NCI-H187 treated with DMSO at 0.1 percent for 48 hours (cell line): ENCODE data around the gene ZNF830.
A peak's percentile ranks its signal among the peaks of the same experiment; 100 is the strongest.
"Not testable (repeated sequence)": the region's sequence is repeated elsewhere in the genome, so short reads cannot be mapped to it uniquely, and the experiment has no call there.

Source experiments
- DNase-seq: peaks from one replicate; lab custom pipeline; 2025; lab: John Stamatoyannopoulos, UW

Gene ZNF830, protein sequence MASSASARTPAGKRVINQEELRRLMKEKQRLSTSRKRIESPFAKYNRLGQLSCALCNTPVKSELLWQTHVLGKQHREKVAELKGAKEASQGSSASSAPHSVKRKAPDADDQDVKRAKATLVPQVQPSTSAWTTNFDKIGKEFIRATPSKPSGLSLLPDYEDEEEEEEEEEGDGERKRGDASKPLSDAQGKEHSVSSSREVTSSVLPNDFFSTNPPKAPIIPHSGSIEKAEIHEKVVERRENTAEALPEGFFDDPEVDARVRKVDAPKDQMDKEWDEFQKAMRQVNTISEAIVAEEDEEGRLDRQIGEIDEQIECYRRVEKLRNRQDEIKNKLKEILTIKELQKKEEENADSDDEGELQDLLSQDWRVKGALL

DNA sequence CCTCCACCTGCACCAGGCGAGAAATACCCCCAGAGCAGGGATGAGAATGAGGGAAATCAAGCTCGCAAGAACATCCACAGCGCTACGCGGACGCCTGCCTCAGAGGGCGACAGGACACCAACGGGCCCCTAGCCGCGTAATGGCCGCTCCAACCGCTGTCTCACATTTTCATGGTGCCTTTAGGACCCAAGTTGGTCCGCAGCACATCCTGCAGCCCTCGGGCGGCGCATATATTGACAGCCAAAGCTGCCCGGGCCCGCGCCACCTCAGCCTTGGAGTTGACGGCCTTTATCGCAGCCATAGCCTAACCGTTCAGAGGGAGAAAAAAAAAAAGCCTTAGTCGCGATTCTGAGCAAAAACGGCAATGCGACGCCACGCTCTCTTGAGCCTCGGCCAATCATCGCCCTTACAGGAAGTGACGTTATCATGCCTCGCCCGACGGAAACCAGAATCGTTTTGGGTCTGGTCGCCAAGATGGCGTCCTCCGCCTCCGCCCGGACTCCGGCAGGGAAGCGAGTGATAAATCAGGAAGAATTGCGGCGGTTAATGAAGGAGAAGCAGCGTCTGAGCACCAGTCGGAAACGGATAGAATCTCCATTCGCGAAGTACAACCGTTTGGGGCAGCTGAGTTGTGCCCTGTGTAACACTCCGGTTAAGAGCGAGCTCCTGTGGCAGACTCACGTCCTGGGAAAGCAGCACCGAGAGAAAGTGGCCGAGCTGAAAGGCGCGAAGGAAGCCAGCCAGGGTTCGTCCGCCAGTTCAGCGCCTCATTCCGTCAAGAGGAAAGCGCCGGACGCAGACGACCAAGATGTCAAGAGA lies at the start of gene ZNF830, which contains the start of gene CCT6B:
Gene ZNF830 (plus strand): TSS at position 448 of the 819 bp plus-strand sequence. CDS start 27 bp downstream, at position 475.
Gene CCT6B (minus strand): TSS at position 368 of the 819 bp plus-strand sequence. CDS start 67 bp downstream, at position 301.
- DNase-seq: peak; percentile 15

DNA sequence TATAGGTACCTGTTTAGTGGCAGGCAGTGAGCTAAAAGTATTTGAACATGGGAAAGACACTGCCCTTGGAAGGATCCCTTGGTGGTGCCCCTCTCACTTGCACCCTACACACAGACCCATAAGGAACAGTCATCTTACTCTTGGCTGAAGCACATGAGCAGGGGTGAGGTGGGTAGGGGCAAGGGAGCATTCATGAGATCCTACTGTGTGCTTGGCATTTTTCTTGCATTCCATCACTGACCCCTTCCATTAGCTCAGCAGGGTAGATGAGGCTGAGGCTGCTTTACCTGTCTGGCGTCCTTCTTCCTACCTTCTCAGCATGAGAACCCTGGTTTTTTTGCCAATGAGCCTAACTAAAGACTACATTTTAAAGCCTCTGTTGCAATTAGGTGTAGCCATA lies 48.3 kb upstream of the ZNF830 start:
- DNase-seq: no peak

DNA sequence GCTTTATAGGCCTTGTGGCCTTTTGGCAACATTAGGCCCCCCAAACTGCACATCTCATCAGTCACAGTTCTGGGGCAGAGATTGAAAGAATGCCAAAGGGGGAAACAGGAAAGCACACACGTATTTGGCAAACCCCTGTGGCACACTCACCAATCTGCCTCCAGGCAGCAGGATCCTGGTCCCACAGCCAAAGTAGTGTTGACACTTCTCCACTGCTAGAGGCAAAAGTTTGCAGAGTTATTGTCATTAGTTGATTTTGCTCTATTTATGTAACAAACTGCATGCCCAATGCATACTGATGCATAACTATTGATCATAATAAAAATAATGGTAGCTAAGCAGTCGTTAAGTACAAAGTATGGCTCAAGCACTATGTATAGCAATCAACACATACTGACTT lies 45.2 kb upstream of the ZNF830 start:
- no peak for DNase-seq

DNA sequence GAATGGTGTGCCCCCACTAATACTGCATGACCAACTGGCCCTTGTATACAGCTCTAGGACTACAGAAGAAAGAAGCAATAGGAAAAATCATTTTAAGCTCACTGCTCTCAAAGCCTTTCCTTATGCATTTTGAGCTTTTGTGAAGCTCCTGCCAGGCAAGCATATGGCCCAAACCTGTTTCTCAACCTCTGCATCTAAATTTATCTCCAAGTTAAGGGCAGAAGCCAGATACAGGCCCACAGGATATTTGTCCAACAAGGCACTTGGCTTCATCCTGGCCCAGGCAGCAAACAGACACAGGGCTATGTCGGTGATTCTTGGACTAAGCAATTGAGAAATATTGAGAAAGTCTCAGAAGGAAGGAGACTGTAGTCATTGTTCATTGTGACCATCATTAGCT lies 44.0 kb upstream of the ZNF830 start:
- no peak for DNase-seq

DNA sequence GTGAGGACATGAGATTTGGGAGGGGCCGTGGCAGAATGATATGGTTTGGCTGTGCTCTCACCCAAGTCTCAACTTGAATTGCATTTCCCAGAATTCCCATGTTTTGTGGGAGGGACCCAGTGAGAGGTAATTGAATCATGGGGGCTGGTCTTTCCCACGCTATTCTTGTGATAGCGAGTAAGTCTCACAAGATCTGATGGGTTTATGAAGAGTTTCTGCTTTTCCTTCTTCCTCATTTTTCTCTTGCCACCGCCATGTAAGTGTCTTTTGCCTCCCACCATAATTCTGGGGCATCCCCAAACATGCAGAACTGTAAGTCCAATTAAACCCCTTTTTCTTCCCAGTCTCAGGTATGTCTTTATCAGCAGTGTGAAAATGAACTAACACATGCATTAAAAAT lies 40.7 kb upstream of the ZNF830 start:
- no peak for DNase-seq

DNA sequence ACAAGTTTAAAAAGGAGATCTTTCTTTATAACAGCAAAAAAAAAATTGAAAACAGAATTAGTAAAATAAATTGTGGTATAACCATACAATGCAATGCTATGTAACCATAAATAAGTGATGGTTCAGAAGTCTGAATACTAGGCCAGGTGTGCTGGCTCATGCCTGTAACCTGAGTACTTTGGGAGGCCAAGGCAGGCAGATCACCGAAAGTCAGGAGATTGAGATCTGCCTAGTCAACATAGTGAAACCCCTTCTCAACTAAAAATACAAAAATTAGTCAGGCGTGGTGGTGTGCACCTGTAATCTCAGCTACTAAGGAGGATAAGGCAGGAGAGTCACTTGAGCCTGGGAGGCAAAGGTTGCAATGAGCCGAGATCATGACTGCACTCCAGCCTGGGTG lies 34.7 kb upstream of the ZNF830 start:
- no peak for DNase-seq

DNA sequence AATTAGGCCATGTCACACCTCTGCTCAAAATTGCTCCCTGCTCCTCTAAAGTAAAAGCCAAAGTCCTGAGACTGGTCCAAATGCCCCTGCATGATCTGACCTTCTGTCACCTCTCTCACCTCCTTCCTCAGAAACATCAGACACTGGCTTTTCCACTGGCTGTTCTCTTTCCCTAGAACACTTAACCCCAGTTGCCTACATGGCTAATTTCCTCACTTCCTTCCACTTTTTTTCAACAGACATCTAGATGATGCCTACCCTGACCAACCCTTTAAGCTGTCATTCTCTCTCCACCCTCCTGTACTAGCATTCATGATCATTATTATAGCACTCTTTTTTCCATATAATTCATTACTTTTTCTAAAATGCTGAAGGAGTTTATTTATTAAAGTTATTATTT lies 31.1 kb upstream of the ZNF830 start:
- DNase-seq: no peak

DNA sequence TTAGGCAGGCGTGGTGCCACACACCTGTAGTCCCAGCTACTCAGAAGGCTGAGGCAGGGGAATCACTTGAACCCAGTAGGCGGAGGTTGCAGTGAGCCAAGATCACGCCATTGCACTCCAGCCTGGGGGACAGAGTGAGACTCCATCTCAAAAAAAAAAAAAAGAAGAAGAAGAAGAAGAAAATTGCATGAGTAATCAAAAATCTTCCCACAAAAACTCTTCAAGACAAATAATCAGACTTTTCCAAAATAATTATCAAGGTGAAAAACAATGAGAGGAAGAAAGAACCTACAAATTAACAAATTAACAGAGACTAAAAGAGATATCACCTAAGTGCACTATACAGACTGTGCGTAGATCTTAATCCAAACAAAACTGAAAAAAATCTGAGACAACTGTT lies 10.6 kb upstream of the ZNF830 start:
- not testable (repeated sequence) for DNase-seq

DNA sequence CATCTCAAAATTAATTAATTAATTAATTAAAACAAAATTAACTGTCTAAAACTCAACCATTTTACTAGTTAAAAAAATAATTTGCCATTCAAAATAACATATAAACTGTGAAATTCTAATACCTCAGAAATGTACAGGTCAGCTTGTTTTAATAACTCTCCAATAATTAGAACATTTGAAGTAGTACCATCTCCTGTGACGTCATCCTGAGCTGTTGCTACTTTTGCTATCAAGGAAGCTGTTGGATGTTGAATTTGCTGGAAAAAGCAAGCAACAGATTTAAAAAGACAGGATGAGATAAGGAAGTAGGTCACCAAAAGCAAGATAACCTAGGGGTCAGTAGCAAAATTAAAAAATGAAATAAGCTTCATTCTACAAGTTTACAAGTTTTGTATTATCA lies 2.9 kb upstream of the ZNF830 start:
- no peak for DNase-seq

DNA sequence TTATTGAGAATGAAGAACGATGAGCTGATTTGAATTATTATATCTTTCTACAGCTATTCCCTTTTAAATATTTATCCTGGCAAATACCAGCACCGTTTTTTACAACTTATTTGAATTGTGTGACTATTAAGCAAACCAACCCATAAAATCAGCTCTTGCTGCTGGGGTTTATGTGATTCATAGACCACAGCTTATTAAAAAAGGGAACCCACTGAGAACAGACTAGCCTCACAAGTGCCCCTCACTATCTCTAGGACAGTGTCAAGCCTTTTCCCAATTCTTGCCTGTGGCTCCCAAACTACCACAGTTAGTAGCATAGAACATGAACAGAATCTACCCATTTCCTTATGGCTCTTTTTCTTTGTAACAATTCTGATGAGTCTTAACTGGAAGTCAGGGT lies 12.8 kb downstream of the ZNF830 start:
- DNase-seq: no peak

DNA sequence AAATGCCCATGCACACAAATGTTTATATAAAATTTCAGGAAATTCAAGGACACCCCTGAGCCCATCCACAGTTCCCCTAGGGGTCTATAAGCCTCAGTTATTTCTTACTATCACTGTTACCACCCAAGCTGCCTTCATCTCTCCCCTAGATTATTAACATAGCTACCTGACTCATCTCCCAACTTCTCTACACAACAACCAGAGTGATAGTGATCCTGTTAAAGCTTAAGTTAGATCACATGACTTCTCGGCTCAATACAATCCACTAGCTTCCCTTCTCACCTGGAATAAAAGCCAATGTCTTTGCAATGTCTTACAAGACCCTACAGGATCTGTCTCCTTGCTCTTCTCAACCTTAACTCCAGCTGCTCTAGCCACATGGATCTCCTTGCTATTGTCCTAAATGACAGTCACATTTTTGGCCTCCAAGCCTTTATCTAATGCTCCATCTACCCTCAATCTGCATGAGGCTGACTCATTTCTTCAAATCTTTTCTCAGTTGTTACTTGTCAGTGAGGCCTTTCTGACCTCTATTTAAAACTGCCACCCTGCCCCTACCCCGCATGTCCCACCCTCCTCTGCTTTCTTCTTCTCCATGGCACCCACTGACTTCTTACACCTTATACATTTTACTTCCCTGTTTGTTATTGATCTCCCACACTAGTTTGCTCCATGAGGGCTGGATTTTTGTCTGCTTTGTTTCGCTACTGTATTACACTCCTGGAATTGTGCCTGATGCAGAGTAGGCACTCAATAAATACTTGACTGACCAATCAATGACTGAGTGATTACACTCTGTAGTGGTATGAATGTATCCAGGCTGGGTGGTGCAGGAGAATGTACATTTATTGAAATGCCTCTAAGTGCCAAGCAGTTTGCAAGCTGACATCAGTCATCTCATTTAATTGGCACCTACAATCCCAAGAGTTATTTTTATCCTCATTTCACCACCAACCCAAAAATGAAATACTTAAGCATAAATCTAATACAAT lies 13.8 kb downstream of the ZNF830 start:
- no peak for DNase-seq

DNA sequence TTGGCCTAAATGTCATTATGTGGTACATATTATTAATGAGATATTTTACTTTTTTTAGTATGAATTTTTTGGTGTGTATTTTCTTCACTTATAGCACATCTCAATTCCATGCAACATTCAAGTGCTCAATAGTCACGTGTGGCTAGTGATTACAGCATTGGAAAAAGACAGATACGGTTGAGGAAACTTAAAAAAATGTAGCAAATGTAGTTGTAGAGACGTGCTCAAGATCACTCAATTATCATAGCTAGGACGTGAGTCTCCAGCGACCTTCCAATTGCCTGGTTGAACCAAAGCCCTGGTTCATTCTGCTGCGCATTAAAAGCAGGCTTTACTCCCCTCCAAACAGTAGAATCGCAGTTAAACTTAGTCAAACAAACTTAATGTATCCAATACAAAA lies 17.8 kb downstream of the ZNF830 start:
- DNase-seq: no peak

DNA sequence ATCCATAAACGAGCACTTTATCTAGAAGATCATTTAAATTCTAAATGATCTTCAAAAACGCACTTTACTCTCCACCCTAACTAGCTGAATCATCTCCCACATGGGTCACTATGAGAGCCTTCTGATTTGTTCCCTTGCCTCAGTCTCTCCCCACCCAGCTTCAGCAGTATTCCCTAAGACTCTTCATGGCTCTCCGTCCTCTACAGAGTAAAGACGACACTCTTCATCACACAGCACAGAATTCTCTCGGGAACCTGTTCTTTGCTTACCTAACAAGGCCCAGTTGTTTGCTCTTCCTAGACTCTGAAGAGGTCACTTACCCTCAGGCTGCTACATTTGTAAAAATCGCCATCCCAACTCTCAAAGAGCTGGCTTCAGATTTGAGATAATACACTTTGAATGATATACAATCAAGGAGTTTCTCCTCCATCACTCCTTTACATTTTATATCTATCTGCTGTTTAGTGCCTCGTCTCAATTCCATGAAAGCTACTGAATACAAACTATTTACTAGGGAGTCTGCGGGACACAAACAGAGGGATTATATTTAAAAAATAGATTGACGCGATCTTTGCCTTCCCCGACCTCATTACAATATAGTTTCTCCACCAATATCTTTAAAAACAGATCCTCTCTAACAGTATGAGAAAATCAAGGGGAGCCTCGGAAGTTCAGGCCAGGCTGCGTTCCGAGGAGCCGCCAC lies 18.5 kb downstream of the ZNF830 start:
- no peak for DNase-seq

DNA sequence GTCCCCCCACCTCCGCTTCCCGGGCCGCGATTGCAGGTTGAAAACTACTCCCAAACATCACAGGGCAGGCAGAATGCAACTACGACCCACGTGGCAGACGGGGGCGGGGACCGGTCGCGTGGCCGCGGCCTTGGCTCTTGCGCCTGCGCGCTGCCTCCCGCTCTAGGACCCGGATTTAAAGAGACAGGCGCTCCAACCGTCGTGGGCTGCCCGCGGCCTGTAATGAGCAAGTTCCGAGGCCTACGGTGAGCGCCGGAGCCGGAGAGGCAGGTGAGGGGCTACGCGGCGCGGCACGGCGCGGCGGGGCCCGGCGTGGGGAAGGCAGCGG lies 19.0 kb downstream of the ZNF830 start, which contains the start of gene LIG3:
Gene LIG3 (plus strand): TSS at position 160 of the 328 bp plus-strand sequence. CDS start 2,494 bp downstream, outside the sequence.
- DNase-seq: peak; percentile 75

DNA sequence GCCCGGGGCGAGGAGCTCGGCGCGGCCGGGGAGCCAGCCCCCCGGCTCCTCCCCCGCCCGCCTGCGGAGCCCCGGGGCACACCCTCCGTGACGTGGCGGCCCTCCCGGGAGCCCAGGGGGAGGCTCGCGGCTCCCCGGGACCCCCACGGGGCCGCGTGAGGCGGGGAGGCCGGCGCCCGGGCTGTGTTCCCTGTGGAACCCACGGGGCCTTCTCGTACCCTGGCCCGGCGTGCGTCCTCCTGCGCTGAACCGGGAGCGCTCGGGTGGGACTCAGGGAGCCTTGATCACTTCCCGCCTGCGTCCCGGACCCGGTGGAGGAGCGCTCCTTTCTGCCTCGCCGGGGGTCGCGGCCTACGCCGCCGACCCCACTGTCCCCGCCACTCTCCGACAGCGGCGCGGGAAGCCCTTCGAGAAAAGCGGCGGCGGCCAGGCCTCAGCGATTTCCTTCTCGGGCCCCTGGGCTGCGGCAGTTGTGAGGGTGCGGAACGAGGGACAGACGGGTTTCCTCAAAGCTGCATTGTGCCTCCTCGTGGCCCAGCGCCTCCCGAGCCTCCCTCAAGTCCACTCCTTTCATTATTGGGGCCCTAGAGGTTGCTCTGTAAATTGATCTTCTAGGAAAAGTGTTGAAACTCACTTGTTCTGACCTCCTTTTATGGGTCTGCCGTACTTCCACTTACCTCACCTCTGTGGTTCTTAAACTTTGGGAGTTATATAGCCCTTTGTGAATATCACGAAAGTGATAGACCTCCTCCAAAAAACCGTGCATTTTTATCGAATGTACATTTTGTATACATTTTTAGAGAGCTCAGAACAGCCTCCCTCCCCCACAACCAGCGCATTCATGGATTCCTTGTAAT lies 19.6 kb downstream of the ZNF830 start:
- DNase-seq: peak; percentile 1

DNA sequence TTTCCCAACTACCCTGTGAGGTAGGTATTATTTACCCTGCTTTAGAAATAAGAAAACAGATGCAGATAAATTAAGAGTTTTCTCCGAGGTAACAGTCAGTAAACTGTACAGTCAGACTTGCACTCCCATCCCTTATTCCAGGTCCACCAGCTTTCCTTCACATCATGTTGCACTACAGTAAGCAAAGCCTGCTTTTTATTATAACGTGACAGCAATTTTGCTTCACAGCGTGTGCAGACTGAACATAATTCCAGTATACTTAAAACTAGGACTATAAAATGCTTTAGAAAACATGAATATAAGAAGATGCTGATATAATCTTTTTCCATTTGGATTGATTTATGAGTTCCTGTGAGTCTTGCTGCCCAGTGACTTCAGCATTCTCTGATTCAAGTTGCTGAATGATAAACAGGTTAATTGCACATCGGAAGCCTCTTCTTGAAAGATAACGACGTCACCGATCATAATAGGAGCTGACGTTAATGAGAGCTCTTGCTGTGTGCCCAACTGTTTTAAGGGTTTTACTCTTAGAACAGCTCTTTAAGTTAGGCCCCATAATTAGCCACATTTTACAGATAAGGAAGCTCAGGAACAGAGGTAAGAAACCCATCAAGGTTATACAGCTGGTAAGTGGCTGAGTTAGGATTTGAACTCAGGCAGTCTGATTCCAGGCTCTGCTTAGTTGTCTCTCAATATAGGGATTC lies 20.4 kb downstream of the ZNF830 start:
- DNase-seq: no peak

DNA sequence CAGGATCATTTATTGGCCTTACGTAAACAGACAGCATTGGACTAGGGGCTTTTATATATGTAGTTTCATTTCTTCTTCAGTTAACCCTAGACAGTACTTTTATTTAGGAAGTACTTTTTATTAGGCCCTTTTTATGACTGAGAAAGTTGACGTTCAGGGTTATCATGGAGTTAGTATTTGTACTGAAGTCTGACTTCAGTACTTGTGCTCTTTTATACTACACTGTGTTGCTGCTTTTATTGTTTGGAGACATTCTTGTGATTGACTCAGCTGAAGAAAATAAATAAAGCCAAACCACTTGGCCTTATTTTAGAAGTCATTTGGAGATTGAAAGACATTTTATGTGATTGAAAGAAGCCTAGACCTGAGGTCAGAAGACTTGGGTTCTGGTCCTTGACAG lies 25.9 kb downstream of the ZNF830 start:
- no peak for DNase-seq

DNA sequence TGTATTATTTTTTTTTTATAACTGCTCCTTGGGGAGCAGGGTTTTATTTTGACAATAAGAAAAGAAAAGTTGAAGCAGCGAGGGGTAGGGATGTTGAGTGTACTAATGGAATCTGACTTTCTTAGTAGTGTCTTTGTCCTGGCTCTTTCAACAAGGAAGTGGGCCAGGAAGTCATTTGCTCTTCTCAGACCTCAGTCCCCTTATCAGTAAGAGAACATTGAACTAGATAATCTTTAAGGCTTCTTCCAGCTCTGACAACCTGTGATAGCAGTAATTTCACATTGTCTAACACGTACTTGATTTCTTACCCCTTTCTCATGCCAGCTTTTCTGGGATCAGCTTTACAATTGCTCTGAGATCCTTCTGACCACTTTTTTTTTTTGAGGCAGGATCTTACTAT lies 27.3 kb downstream of the ZNF830 start:
- no peak for DNase-seq

DNA sequence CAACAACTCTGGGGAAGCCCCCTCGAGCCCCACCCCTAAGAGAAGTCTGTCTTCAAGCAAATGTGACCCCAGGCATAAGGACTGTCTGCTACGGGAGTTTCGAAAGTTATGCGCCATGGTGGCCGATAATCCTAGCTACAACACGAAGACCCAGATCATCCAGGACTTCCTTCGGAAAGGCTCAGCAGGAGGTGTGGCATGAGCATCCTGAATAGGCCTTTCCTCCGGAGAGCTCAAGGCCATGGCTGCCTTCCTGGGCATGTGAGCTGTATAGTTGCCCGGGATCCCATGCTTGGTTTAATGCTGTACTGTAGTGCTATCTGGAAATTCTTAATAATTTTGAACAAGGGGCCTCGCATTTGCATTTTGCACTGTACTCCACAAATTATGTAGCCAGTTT lies 28.1 kb downstream of the ZNF830 start:
- DNase-seq: no peak

DNA sequence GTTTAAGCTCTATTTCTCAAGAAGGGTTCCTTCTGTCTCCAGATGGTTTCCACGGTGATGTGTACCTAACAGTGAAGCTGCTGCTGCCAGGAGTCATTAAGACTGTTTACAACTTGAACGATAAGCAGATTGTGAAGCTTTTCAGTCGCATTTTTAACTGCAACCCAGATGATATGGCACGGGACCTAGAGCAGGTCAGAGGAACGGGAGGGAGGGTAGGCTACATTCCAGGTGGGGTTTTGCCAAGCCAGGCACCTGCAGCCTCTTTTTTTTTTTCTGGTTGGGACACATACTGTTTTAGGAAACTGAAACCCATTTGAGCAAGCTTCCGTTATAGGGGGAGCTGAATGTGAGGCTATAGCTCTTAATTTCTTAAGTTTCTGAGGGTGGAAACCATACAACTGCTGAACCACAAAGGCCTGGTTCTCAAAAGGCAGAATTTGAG lies 29.6 kb downstream of the ZNF830 start:
- no peak for DNase-seq
